Pancreas (tissue), 10 donors: Measurements from ENCODE around the gene PLCB1. TPM values are rescaled to one million over a fixed set of nuclear protein-coding genes. Genes with fewer than 3 reads are reported as not detected.

Experiments used
- ATAC-seq, 4 donors: fragments of 200-7000 bp; cut with Tn5 transposase; one replicate each; pipeline versions ENCODE4 v1.8.0 to v1.9.1; 2020; ENCODE audit warnings: mild to moderate bottlenecking in 4 of 4, moderate library complexity in 4 of 4
- DNase-seq, 6 donors: peaks; one replicate each; pipeline ENCODE4 v3.0.0-alpha.2; 2020
- FAIRE-seq: peaks from 2 replicates; lab custom pipeline; 2012; peaks lifted over from hg19 to GRCh38; lab: Jason Lieb, UNC
- H3K27ac ChIP-seq, 4 donors: fragments of 200-600 bp; sonication (generic); 1 replicate in 3 of 4; 2 replicates in 1 of 4; pipeline versions ENCODE4 v1.5.0 to v1.8.0; 2020
- H3K27me3 ChIP-seq, 4 donors: fragments of 200-600 bp; one replicate each; pipeline ENCODE4 v1.8.0; 2021
- H3K36me3 ChIP-seq, 3 donors: fragments of 200-600 bp; sonication (generic) in 1 of 3; one replicate each; pipeline versions ENCODE4 v1.5.0 to v1.8.0; 2020 to 2021
- H3K4me1 ChIP-seq, 3 donors: fragments of 200-600 bp; one replicate each; pipeline ENCODE4 v1.8.0; 2021
- H3K4me3 ChIP-seq, 4 donors: fragments of 200-600 bp; sonication (generic) in 2 of 4; one replicate each; pipeline versions ENCODE4 v1.5.0 to v1.8.0; 2020 to 2021
- H3K9me3 ChIP-seq, 4 donors: fragments of 200-600 bp; one replicate each; pipeline ENCODE4 v1.8.0; 2021
- WGBS, 2 donors: extraction: QIAGEN DNeasy Blood & Tissue Kit; methylation state at CpG; one replicate each; pipeline ENCODE4 v1.1.7; 2013; 5-methylcytosine and 5-hydroxymethylcytosine counted together
- intact Hi-C, 3 donors: fragments of 100-400 bp; cut with DNase I; formaldehyde crosslinking; loops; one replicate each; pipeline versions ENCODE4 v1.11.1 to v1.14.2; 2022
- polyA plus RNA-seq, 2 donors: library from polyadenylated mRNA; stranded (reverse); fragments of 200-250 nt; gene quantifications; one replicate each; pipeline ENCODE4 v1.2.3, GENCODE V29; 2013
- total RNA-seq, 6 donors: library from RNA; stranded (reverse); fragmentation: NEBNext Ultra II Directional in 4 of 6; extraction: Animal tissue kit (Norgen Biotek cat#: 25700) in 4 of 6; gene quantifications; one replicate each; pipeline versions ENCODE4 v1.2.1 to v1.2.4, GENCODE V29; 2021 to 2023
- TF ChIP-seq, protein P1 (sequence below), 4 donors: fragments of 200-600 bp; sonication (generic) in 3 of 4; IDR thresholded peaks; one replicate each; pipeline versions ENCODE4 v1.5.0 to v1.8.0; 2021; ENCODE audit warnings: antibody characterized with exemption in 4 of 4
- donor health status: healthy with polysubstance abuse.
- donor health status: DM: no; HTN: no; CAD: no; lungs with moderate emphysema.
- donor health status: DM: no; HTN: no; CAD: no.
- donor health status: control.
- donor health status: control.
- donor health status: Bipolar disorder and iron deficiency.
- donor health status: DM: yes; HTN: yes; CAD: no.
- donor health status: DM: no; HTN: no; CAD: no.
- donor health status: DM: no; HTN: no; CAD: no.
- donor health status: DM: yes; HTN: yes; CAD: no.

Gene PLCB1
- total and polyA plus RNA-seq, 8 donors = 4.5 to 18.7 (median 13.7) TPM

DNA sequence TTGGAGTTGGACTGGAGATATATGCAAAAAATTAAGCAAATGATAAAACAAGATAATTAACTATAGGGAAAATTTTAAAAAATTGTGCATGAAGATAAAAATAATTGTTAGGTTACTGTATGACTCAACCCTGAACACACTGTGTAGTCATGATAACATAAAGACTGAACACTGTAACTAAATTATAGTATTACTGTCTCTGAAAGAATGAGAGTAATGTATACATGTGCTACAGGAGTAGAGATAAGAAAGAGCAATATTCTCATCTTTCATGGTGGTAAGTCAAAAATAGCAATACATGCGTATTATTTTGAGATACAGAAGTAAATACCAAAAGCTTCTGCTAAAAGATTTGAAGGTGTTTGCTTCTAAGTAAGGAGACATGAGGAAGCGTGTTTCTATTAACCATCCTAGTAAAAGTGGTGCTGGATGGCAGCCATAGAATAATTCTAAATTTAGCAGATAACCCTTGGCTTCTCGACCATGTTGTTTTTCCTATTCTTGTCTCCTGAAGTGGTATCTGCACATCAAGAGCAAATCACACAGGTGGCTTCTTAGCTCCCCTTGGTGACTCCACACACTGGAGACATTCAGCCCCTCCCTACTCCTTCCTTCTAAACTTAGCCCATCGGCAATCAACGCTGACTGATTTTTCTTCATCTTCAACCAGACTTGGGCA lies 546.2 kb downstream of the PLCB1 start:
- intact Hi-C loops = no loop called here
- TF ChIP-seq, protein P1, sequence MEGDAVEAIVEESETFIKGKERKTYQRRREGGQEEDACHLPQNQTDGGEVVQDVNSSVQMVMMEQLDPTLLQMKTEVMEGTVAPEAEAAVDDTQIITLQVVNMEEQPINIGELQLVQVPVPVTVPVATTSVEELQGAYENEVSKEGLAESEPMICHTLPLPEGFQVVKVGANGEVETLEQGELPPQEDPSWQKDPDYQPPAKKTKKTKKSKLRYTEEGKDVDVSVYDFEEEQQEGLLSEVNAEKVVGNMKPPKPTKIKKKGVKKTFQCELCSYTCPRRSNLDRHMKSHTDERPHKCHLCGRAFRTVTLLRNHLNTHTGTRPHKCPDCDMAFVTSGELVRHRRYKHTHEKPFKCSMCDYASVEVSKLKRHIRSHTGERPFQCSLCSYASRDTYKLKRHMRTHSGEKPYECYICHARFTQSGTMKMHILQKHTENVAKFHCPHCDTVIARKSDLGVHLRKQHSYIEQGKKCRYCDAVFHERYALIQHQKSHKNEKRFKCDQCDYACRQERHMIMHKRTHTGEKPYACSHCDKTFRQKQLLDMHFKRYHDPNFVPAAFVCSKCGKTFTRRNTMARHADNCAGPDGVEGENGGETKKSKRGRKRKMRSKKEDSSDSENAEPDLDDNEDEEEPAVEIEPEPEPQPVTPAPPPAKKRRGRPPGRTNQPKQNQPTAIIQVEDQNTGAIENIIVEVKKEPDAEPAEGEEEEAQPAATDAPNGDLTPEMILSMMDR (IDR thresholded peaks at IDR 0.05) = no peak
- Histone ChIP-seq H3K36me3 (no peaks in the 10 kb centered on the region), H3K27me3 (no peaks in the 10 kb centered on the region), H3K4me3 (no peak overlapping the region), H3K27ac (no peak overlapping the region), H3K4me1 (no peaks in the 10 kb centered on the region), H3K9me3 (no peaks in the 10 kb centered on the region)
- no peak for DNase-seq
- ATAC-seq = no peak
- no peak for FAIRE-seq
- 66 to 82% methylated on average over 5 of the region's 5 CpGs for WGBS, 2 donors

DNA sequence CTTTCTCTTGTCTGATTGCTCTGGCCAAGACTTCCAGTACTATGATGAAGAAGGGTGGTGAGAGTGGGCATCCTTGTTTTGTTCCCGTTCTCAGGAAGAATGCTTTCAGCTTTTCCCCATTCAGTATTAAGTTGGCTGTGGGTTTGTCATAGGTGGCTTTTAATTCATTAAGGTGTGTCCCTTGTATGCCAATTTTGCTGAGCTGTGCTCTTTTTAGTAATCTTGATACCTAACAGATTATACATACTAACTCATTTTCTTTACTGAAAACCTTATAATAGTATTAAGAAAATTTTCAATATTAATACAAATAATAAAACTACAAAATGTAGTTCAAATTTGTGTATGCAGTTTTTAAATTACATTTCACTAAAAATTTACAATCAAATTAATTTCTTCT lies 557.3 kb downstream of the PLCB1 start:
- TF ChIP-seq, protein P1 (IDR thresholded peaks at IDR 0.05) = no peak
- ATAC-seq = no peak
- no peak for FAIRE-seq
- H3K27me3 ChIP-seq = no peaks in the 10 kb centered on the region
- no peaks in the 10 kb centered on the region for H3K36me3 ChIP-seq
- H3K9me3 ChIP-seq = no peaks in the 10 kb centered on the region
- H3K27ac ChIP-seq = no peak overlapping the region
- no peak for DNase-seq
- H3K4me3 ChIP-seq = no peak overlapping the region
- intact Hi-C loops = no loop called here
- H3K4me1 ChIP-seq = no peaks in the 10 kb centered on the region
- 97 to 100% methylated on average over 1 of the region's 1 CpG for WGBS, 2 donors

DNA sequence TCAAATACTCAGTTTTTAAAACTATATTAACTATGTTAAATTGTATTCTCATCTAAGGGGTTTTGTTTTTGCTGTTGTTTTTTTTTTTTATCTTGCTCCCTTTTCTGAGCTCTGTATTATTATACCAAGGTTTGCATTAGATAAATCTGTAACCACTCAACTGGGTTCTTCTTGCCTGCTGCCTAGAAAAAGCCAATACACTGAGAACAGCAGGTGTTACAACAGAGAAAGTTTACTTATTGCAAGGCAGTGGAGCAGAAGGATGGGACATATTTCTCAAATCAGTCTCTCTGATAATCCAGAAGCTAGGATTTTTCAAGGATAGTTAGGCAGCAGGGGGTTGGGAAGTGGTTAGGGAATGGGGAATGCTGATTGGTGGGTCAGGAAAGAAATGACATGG lies 558.0 kb downstream of the PLCB1 start:
- Histone ChIP-seq H3K27me3 (no peaks in the 10 kb centered on the region), H3K4me3 (no peak overlapping the region), H3K4me1 (no peaks in the 10 kb centered on the region), H3K9me3 (no peaks in the 10 kb centered on the region), H3K27ac (no peak overlapping the region), H3K36me3 (no peaks in the 10 kb centered on the region)
- no peak for ATAC-seq
- intact Hi-C loops = no loop called here
- TF ChIP-seq, protein P1 (IDR thresholded peaks at IDR 0.05) = no peak
- no peak for DNase-seq
- no peak for FAIRE-seq

DNA sequence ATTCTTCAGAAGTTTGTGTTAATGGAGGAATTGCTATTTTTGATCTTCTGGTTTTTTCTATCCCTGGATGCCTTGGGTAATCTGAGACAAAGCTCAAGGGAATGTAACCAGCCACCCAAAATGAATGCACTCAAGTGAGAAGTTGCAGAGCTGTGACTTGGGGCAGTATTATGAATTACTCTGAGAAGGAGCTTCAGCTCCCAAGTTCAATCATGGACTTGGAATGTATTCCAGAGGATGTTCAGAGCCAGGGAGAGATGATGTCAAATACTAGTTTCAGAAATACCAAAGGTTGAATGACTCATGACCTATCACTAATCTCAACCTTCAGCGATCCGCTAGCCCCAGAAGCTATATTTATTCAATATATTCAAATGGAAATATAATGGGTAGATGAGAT lies 561.6 kb downstream of the PLCB1 start:
- TF ChIP-seq, protein P1 (IDR thresholded peaks at IDR 0.05) = no peak
- FAIRE-seq (no peak), ATAC-seq (no peak), DNase-seq (no peak)
- Histone ChIP-seq H3K4me1 (no peaks in the 10 kb centered on the region), H3K4me3 (no peak overlapping the region), H3K36me3 (no peaks in the 10 kb centered on the region), H3K9me3 (no peaks in the 10 kb centered on the region), H3K27ac (no peak overlapping the region), H3K27me3 (no peaks in the 10 kb centered on the region)
- intact Hi-C loops = no loop called here
- whole genome bisulfite sequencing, 2 donors = 89% methylated on average over 2 of the region's 2 CpGs

DNA sequence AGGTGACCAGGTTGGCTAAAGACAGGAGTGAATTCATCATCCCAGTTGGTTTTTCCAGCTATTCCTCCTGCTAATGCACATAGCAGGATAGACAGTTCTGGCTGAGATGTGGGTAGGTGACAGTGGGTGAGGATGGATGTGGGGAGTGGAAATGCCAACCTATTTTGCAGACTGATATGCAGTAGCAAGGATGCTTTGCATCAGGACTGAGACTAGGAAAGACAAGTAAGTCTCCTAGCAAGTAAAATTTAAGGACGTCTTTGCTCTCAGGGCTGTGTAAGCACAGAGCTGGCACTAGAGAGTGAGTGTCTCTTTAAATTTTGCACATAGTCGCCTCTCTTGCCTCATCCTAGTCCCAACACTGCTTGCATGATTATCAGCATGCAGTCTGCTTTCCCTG lies 568.7 kb downstream of the PLCB1 start:
- no peaks in the 10 kb centered on the region for H3K4me1 ChIP-seq
- DNase-seq = no peak
- H3K36me3 ChIP-seq = no peaks in the 10 kb centered on the region
- no peaks in the 10 kb centered on the region for H3K27me3 ChIP-seq
- no peak for FAIRE-seq
- H3K9me3 ChIP-seq = no peaks in the 10 kb centered on the region
- 80 to 84% methylated on average over 2 of the region's 2 CpGs for WGBS, 2 donors
- intact Hi-C loops = loop anchor here in 1 of 3 donors (10.0 kb wide), 1 partner anchor 566 kb away; the partner anchor contains the start of gene PLCB1
- ATAC-seq = no peak
- H3K27ac ChIP-seq = no peak overlapping the region
- no peak overlapping the region for H3K4me3 ChIP-seq
- TF ChIP-seq, protein P1 (IDR thresholded peaks at IDR 0.05) = no peak
